ENCODE data around the gene FATE1. TPM values are rescaled to one million over a fixed set of nuclear protein-coding genes. Genes with fewer than 3 reads are reported as not detected.
"Not testable (repeated sequence)": the region's sequence is repeated elsewhere in the genome, so short reads cannot be mapped to it uniquely, and the experiment has no call there.

FATE1 gene
- total RNA-seq, 2 experiments from 2014 or later, result not detected

- Histone ChIP-seq H3K36me3 (ENCODE audit: insufficient read depth, low read length) (no peaks in the 10 kb centered on the region), H3K4me3 (ENCODE audit: low read length) (no peak within 1 kb of the TSS), H3K27ac (ENCODE audit: low read depth in 1 of 2, low read length in 2 of 2) (no peak within 1 kb of the TSS), H3K27me3 (ENCODE audit: control insufficient read depth in 1 of 2, insufficient read depth in 2 of 2, low read length in 2 of 2) (no peaks in the 10 kb centered on the region), H3K9me3 (ENCODE audit: control insufficient read depth in 1 of 2, insufficient read depth in 1 of 2, low read length in 2 of 2) (no peaks in the 10 kb centered on the region), H3K4me1 (ENCODE audit: insufficient read depth, low read length) (no peaks in the 10 kb centered on the region)
- intact Hi-C loops (cut with DNase I, micrococcal nuclease), result no loop called here
- POLR2A ChIA-PET, result no interaction called here
- Mint-ChIP-seq H3K27ac (no peak within 1 kb of the TSS), H3K27me3 (peaks cover 24% of the 10 kb centered on the region), H3K9me3 (no peaks in the 10 kb centered on the region), H3K4me3 (no peak within 1 kb of the TSS), H3K4me1 (ENCODE audit: low read depth) (no peaks in the 10 kb centered on the region), H3K36me3 (ENCODE audit: low read depth) (no peaks in the 10 kb centered on the region)
- ATAC-seq (ENCODE audit: poor library complexity), result no peak
- DNase-seq, result no peak
- TF ChIP-seq, protein P1, sequence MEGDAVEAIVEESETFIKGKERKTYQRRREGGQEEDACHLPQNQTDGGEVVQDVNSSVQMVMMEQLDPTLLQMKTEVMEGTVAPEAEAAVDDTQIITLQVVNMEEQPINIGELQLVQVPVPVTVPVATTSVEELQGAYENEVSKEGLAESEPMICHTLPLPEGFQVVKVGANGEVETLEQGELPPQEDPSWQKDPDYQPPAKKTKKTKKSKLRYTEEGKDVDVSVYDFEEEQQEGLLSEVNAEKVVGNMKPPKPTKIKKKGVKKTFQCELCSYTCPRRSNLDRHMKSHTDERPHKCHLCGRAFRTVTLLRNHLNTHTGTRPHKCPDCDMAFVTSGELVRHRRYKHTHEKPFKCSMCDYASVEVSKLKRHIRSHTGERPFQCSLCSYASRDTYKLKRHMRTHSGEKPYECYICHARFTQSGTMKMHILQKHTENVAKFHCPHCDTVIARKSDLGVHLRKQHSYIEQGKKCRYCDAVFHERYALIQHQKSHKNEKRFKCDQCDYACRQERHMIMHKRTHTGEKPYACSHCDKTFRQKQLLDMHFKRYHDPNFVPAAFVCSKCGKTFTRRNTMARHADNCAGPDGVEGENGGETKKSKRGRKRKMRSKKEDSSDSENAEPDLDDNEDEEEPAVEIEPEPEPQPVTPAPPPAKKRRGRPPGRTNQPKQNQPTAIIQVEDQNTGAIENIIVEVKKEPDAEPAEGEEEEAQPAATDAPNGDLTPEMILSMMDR (IDR thresholded peaks at IDR 0.05), result no peak
- CTCF ChIA-PET, result no interaction called here
These were observed 20.9 kb upstream of the FATE1 start, which contains the start of gene PRRG3 for GRCh38 chrX:151694661-151695582. TSS of gene PRRG3 (plus strand) at chrX:151695458. CDS start at chrX:151698815, 3,357 bp downstream.

DNA sequence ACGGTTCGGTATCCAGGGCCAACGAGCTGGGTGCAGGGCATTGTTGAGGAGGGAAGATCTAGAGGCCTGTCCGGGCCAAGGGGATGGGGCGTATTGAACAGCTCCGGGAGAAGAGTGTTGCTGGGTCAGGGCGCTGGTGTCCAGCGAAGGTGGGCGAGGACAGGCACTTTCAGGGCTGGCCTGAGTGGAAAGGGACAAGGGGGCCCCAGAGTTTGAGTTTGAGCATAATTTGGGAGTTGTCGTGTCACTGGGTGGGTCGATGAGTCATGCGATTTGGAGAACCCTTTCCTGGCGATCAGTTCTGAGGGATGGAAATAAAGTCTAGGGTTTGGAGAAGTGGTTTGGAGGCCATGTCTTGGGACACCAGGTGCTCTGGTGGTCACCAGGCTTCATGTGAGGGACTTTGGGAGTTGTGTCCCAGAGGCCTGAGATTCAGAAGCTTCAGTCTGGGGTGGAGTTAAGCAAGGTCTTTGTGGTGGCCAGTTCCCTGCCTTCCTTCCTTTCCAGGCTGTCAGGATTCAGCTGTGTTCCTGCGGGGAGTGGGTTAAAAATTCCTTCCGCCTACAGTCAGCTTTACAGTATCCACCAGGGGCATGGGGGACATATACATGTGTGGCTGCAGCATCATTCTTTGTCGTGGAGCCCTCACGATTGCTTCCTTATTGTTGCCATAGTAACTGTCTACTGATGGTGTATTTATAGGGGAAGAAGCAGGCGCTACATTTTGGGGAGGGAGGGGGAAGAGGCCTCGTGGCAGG lies 20.1 kb upstream of the FATE1 start:
- no peaks in the 10 kb centered on the region for H3K4me1 ChIP-seq (ENCODE audit: insufficient read depth, low read length)
- Mint-ChIP-seq H3K4me1 (ENCODE audit: low read depth) (no peaks in the 10 kb centered on the region), H3K4me3 (no peak overlapping the region), H3K27me3 (peaks cover 24% of the 10 kb centered on the region), H3K27ac (no peak overlapping the region), H3K36me3 (ENCODE audit: low read depth) (no peaks in the 10 kb centered on the region), H3K9me3 (no peaks in the 10 kb centered on the region)
- ATAC-seq (ENCODE audit: poor library complexity), result no peak
- TF ChIP-seq, protein P1 (IDR thresholded peaks at IDR 0.05), result no peak
- intact Hi-C loops (cut with DNase I, micrococcal nuclease), result no loop called here
- ChIA-PET CTCF (no interaction called here), POLR2A (no interaction called here)
- DNase-seq, result no peak
- H3K27me3 ChIP-seq (ENCODE audit: control insufficient read depth in 1 of 2, insufficient read depth in 2 of 2, low read length in 2 of 2), result no peaks in the 10 kb centered on the region
- no peaks in the 10 kb centered on the region for H3K36me3 ChIP-seq (ENCODE audit: insufficient read depth, low read length)
- H3K9me3 ChIP-seq (ENCODE audit: control insufficient read depth in 1 of 2, insufficient read depth in 1 of 2, low read length in 2 of 2), result no peaks in the 10 kb centered on the region
- H3K27ac ChIP-seq (ENCODE audit: low read depth in 1 of 2, low read length in 2 of 2), result no peak overlapping the region
- H3K4me3 ChIP-seq (ENCODE audit: low read length), result no peak overlapping the region

DNA sequence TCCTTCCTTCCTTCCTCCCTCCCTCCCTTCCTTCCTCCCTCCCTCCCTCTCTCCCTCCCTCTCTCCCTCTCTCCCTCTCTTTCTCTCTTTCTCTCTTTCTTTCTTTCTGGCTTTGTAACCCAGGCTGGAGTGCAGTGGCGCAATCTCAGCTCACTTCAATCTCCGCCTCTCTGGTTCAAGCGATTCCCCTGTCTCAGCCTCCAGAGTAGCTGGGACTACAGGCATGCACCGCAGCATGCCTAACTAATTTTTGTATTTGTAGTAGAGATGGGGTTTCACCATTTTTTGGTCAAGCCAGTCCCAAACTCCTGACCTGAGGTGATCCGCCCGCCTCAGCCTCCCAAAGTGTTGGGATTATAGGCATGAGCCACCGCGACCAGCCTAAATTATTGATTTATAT lies 18.8 kb upstream of the FATE1 start:
- H3K4me1 ChIP-seq (ENCODE audit: insufficient read depth, low read length); POLR2A ChIA-PET; DNase-seq; H3K27ac Mint-ChIP-seq; H3K4me3 ChIP-seq (ENCODE audit: low read length); H3K36me3 ChIP-seq (ENCODE audit: insufficient read depth, low read length); intact Hi-C loops (cut with DNase I, micrococcal nuclease); H3K27me3 ChIP-seq (ENCODE audit: control insufficient read depth in 1 of 2, insufficient read depth in 2 of 2, low read length in 2 of 2); H3K9me3 Mint-ChIP-seq; ATAC-seq (ENCODE audit: poor library complexity); CTCF ChIA-PET; H3K27ac ChIP-seq (ENCODE audit: low read depth in 1 of 2, low read length in 2 of 2); H3K4me1 Mint-ChIP-seq (ENCODE audit: low read depth); H3K36me3 Mint-ChIP-seq (ENCODE audit: low read depth); H3K9me3 ChIP-seq (ENCODE audit: control insufficient read depth in 1 of 2, insufficient read depth in 1 of 2, low read length in 2 of 2); H3K4me3 Mint-ChIP-seq: not testable (repeated sequence)
- peaks cover 24% of the 10 kb centered on the region for H3K27me3 Mint-ChIP-seq

Data from CD4-positive, alpha-beta T cell (primary cell).